Measurements from ENCODE around the gene KRT75. TPM values are rescaled to one million over a fixed set of nuclear protein-coding genes. Genes with fewer than 3 reads are reported as not detected.

The KRT75 gene
- total and polyA plus RNA-seq, 2 of the 4 experiments (the other 2 are of a cell fraction): not detected

DNA sequence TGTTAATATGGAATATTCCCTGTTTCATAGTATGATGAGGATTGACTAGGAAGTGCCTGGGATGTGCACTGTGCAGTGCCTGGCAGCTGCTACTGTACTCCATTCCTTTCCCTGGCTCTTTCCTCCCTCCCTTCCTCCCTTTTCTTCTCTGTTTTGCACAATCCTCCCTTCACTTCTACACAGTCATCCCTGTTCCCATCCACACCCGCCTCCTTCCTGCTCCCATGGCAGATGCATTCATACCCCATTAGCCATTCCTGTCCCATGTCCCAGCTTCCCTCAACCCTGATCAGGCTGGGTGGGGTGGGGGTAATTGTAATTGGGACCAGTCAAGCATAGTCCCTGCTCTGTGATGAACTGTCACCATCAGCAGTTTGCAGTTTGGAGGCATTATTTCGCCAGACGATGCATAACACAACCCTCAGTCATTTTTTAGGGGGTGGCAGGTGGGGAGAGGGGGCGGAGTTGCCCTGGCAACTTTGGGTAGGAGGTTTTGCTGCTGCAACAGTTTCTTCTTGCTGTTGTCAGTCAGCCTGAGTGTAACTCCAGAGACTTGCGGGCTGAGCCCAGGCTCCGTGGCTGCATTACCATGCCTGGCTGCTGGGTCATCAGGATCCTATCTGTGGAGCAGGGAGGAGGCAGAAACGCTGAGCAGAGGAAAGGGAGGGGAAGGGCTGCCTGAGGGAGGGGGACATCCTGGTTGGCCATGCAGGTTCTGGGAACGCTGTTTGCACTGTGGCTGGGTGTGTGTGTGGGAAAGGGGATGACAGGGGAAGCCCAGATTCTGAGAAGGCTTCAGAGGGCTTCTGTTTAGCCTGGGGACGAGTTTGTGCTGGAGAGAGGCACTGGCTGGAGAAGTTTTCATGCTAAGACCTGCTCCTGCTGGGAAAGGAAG is 44.6 kb downstream of the KRT75 start:
- Histone ChIP-seq H3K79me1 (ENCODE audit: low read depth in 1 of 2, low read length in 2 of 2) (no peaks in the 10 kb centered on the region), H3K4me1 (ENCODE audit: control insufficient read depth, insufficient read depth, low read length) (no peaks in the 10 kb centered on the region), H4K8ac (ENCODE audit: low read depth in 2 of 2, low read length in 2 of 2) (no peak overlapping the region), H3K4ac (ENCODE audit: low read depth, low read length) (no peak overlapping the region), H3K9me1 (ENCODE audit: insufficient read depth, low read length) (no peaks in the 10 kb centered on the region), H2BK15ac (ENCODE audit: low read depth, low read length) (no peak overlapping the region), H3K14ac (replicated peaks; ENCODE audit: low read depth, low read length) (no peak overlapping the region), H3K4me2 (ENCODE audit: low read depth, low read length) (no peak overlapping the region), H2AFZ (replicated peaks; ENCODE audit: low read length, poor library complexity) (no peak overlapping the region), H3K56ac (ENCODE audit: extremely low read depth, insufficient read depth, low read length) (no peak overlapping the region), H4K91ac (ENCODE audit: insufficient read depth, low read depth, low read length) (no peak overlapping the region), H3K9ac (ENCODE audit: low read depth, low read length) (no peak overlapping the region), H3K36me3 (ENCODE audit: control insufficient read depth, insufficient read depth, low read length) (no peaks in the 10 kb centered on the region), H2BK5ac (ENCODE audit: low read depth, low read length, poor library complexity, severe bottlenecking) (no peak overlapping the region), H3K23ac (ENCODE audit: low read depth, low read length) (no peak overlapping the region), H2BK120ac (ENCODE audit: low read depth, low read length) (no peak overlapping the region), H3K27ac (ENCODE audit: insufficient read depth, low read length) (no peak overlapping the region), H3K9me3 (ENCODE audit: control insufficient read depth, insufficient read depth, low read length) (no peaks in the 10 kb centered on the region), H2AK9ac (replicated peaks; ENCODE audit: low read depth, low read length, poor library complexity) (no peak overlapping the region), H3K4me3 (ENCODE audit: insufficient read depth, low read depth, low read length) (no peak overlapping the region), H2AK5ac (ENCODE audit: low read depth, low read length) (no peak overlapping the region), H2BK20ac (ENCODE audit: low read depth, low read length) (no peak overlapping the region), H4K20me1 (ENCODE audit: insufficient read depth, low read length) (no peaks in the 10 kb centered on the region), H3K18ac (ENCODE audit: low read depth, low read length) (no peak overlapping the region), H4K5ac (ENCODE audit: low read depth, low read length) (no peak overlapping the region), H3K27me3 (ENCODE audit: control insufficient read depth, insufficient read depth, low read length) (peaks cover 41% of the 10 kb centered on the region)
- dilution Hi-C loops (cut with HindIII; ENCODE audit: low sequenced_read_pairs, unreplicated experiment) (no loop called here), in situ Hi-C loops (cut with MboI; ENCODE audit: low sequenced_read_pairs) (no loop called here), intact Hi-C loops (cut with micrococcal nuclease) (loop anchor here (5.0 kb wide), 1 partner anchor 483 kb away; no protein-coding TSS in a partner anchor)
- ATAC-seq (ENCODE audit: low read depth) (peak; percentile 46; the same call in 1 of the 2 replicates), DNase-seq (no peak)
- WGBS, 2 experiments (ENCODE audit: extremely low coverage in 2 of 2, insufficient read length in 1 of 2): 0% methylated on average over 1 of the region's 9 CpGs; no CpG with 5 or more reads in 1 of the 2 experiments
- BruUV-seq (replicated peaks): no TSS peak
- POLR2A ChIA-PET (ENCODE audit: unreplicated experiment): no interaction called here
- TF ChIP-seq NFE2L2 (IDR thresholded peaks at IDR 0.05; ENCODE audit: low read depth, low read length) (no peak), SMC3 (IDR thresholded peaks at IDR 0.05; ENCODE audit: low read depth, low read length) (no peak), RAD21 (IDR thresholded peaks at IDR 0.05; ENCODE audit: low read length) (no peak), RFX5 (IDR thresholded peaks at IDR 0.05; ENCODE audit: low read depth, low read length) (no peak), MAZ (IDR thresholded peaks at IDR 0.05; ENCODE audit: borderline replicate concordance, low read depth, low read length) (no peak), CHD1 (IDR thresholded peaks at IDR 0.05; ENCODE audit: low read depth, low read length) (no peak), RCOR1 (IDR thresholded peaks at IDR 0.05; ENCODE audit: insufficient replicate concordance, low read length) (no peak), BHLHE40 (IDR thresholded peaks at IDR 0.05; ENCODE audit: low read depth, low read length) (no peak), FOS (IDR thresholded peaks at IDR 0.05; ENCODE audit: low read depth, low read length) (no peak), MAFK (IDR thresholded peaks at IDR 0.05; ENCODE audit: low read depth, low read length) (no peak)
- TF ChIP-seq, protein P1, sequence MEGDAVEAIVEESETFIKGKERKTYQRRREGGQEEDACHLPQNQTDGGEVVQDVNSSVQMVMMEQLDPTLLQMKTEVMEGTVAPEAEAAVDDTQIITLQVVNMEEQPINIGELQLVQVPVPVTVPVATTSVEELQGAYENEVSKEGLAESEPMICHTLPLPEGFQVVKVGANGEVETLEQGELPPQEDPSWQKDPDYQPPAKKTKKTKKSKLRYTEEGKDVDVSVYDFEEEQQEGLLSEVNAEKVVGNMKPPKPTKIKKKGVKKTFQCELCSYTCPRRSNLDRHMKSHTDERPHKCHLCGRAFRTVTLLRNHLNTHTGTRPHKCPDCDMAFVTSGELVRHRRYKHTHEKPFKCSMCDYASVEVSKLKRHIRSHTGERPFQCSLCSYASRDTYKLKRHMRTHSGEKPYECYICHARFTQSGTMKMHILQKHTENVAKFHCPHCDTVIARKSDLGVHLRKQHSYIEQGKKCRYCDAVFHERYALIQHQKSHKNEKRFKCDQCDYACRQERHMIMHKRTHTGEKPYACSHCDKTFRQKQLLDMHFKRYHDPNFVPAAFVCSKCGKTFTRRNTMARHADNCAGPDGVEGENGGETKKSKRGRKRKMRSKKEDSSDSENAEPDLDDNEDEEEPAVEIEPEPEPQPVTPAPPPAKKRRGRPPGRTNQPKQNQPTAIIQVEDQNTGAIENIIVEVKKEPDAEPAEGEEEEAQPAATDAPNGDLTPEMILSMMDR (conservative IDR thresholded peaks at IDR 0.05; ENCODE audit: low read depth, low read length): no peak
- TF ChIP-seq, protein P2, sequence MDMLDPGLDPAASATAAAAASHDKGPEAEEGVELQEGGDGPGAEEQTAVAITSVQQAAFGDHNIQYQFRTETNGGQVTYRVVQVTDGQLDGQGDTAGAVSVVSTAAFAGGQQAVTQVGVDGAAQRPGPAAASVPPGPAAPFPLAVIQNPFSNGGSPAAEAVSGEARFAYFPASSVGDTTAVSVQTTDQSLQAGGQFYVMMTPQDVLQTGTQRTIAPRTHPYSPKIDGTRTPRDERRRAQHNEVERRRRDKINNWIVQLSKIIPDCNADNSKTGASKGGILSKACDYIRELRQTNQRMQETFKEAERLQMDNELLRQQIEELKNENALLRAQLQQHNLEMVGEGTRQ (IDR thresholded peaks at IDR 0.05; ENCODE audit: low read depth, low read length): no peak
- CTCF ChIA-PET: interaction anchor here (1.0 kb wide), 1 partner anchor 481 kb away, joined by 3 read pairs; no protein-coding TSS in a partner anchor

All from IMR-90 (cell line).